ENCODE data around the gene PATE2.

GRCh38 chr11:125773516-125773915 is 5.1 kb downstream of the PATE2 start:
- no peak for TF ChIP-seq CTCF (IDR thresholded peaks at IDR 0.05)
- no peak for TF ChIP-seq EP300 (IDR thresholded peaks at IDR 0.05)
